HG02852 (cell line): ENCODE measurements around the gene COX19.

Experiments used
- ATAC-seq: cut with Tn5 transposase; IDR thresholded peaks from one replicate; pipeline ENCODE4 v1.9.1; 2021; ENCODE audit warnings: mild to moderate bottlenecking, moderate library complexity; ENCODE audit not compliant: unreplicated experiment

The COX19 gene

GRCh38 chr7:917255-918117 is 57.9 kb downstream of the COX19 start:
- no peak for ATAC-seq

GRCh38 chr7:916291-916941 is 58.9 kb downstream of the COX19 start:
- no peak for ATAC-seq
